Activated effector memory CD4-positive, alpha-beta T cell treated with anti-CD3 and anti-CD28 coated beads, Interleukin-2, amount 50 U/mL, for 16 hours (primary cell): ENCODE measurements around the gene FAM89B.
A peak's percentile ranks its signal among the peaks of the same experiment; 100 is the strongest.

ENCODE experiments used
- DNase-seq: peaks from one replicate; pipeline ENCODE4 v3.0.0-alpha.2; 2020

FAM89B gene

GRCh38 chr11:65613091-65613928 is 41.0 kb downstream of the FAM89B start:
- peak; percentile 75 for DNase-seq

GRCh38 chr11:65615229-65615949 is 43.1 kb downstream of the FAM89B start, which contains the start of gene PCNX3:
TSS of gene PCNX3 (plus strand) at chr11:65615776. CDS start at chr11:65616312, 536 bp downstream.
- DNase-seq: peak; percentile 100

DNA sequence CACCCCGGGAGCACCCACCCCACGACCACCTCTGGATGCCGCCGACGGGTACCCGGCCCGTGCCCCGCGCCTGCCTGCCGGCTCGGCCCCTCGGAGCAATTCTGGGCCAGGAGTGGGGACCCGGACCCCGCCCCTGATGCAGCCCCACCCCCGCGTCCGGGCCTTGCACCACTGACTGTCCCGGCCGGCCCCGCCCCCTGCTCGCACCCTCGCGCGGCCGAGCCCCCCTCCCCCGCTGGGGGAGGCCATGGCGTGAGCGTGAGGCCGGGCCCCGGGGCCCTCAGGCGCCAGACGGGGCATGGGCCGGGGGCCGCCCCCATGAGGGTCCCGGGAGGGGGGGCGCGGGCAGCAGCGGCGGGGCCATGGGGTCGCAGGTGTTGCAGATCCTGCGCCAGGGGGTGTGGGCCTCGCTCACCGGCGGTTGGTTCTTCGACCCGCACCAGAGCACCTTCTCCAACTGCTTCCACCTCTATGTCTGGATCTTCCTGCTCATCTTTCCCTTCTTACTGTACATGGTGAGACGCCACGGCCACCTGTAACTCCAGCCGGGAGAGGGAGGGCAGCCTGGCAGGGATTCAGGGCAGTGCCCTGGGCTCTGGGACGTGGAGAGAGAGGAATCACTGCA is 43.7 kb downstream of the FAM89B start:
- DNase-seq: no peak

DNA sequence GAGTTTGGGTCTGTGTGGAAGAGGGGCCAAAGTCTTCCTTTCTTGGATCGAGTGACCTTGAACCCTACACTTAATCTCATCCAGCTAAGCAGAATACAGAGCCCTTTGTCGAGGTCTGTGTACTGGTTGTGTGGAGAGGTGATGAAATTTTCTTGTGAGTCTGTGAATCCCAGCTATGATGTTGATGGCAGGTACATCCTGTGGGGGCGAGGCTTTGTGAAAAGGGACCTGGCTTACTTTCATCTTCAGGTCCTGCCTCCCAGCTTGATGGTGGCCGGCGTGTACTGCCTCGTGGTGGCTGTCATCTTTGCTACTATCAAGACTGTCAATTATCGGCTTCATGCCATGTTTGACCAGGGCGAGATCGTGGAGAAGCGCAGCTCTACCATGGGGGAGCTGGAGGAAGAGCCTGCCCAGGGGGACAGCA is 44.2 kb downstream of the FAM89B start:
- DNase-seq: no peak

DNA sequence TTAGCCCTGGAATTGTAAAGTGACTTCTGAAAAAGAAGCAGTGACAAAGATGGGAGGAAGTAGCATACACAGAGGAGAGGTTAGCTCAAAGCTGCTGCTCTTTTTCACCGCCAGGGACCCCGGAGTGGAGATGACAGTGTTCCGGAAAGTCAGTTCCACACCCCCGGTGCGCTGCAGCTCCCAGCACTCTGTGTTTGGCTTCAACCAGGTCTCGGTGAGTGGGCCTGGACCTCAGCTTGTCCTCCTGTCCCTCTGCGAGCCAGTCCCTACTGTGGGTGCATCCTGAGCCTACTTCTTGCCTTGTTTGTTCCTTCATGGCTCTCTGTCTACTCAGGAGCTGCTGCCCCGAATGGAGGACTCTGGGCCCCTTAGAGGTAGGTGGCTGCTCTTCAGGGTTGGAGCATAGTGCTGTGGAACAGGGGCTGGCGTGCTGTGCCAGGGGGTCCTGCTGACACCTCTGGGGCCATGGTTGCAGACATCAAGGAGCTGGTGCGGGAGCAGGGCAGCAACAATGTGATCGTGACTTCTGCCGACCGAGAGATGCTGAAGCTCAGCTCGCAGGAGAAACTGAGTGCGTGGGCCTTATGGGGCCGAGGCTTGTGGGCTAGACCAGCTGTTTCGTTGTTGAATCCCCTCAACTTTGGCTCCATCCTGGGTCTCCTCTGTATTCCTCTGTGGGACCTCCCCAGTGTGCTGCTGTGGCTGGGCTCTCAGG is 45.0 kb downstream of the FAM89B start:
- no peak for DNase-seq

- DNase-seq: no peak
Observed at GRCh38 chr11:65617990-65618751, 45.8 kb downstream of the FAM89B start.

- no peak for DNase-seq
Observed at GRCh38 chr11:65618763-65619162, 46.4 kb downstream of the FAM89B start.

DNA sequence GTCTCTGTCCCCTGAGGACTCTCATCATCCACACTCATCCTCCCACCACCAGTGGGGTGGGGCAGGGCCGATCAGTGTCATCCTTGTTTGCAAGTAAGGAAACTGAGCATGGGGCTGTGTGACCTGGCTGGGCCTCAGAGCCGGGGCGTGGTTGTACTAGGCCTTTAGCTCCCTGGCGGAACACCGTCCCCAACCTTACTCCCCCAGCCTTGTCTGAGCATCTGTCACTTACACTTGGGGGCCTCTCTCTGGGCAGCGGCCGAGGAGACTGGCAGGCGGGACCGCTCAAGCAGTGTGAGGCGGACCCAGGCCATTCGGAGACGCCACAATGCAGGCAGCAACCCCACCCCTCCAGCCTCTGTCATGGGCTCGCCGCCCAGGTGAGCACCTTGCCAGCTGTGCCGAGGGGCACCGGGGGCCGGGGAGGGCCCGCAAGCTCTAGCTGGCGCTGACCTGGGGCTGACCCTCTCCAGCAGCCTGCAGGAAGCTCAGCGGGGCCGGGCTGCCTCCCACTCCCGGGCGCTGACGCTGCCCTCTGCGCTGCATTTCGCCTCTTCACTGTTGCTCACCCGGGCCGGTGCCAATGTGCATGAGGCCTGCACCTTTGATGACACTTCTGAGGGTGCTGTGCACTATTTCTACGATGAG is 47.1 kb downstream of the FAM89B start:
- DNase-seq: no peak

DNA sequence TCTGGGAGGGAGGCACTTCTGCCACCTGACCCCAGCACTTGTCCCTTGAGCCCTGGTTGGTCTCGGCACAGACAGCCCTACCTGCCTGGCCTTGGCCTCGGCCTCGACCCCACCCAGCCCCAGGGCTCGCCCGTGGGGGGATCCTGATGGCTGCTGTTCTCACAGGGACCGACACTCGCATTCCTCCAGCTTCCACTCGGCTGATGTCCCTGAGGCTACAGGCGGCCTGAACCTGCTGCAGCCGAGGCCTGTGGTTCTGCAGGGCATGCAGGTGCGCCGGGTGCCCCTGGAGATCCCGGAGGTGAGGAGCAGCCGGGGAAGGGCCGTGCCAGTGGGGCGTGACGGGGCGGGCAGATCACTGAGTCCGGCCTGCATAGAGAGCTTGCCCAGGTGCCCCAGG is 48.3 kb downstream of the FAM89B start:
- DNase-seq: no peak

- no peak for DNase-seq
Observed at GRCh38 chr11:65621460-65621859, 49.1 kb downstream of the FAM89B start.

DNA sequence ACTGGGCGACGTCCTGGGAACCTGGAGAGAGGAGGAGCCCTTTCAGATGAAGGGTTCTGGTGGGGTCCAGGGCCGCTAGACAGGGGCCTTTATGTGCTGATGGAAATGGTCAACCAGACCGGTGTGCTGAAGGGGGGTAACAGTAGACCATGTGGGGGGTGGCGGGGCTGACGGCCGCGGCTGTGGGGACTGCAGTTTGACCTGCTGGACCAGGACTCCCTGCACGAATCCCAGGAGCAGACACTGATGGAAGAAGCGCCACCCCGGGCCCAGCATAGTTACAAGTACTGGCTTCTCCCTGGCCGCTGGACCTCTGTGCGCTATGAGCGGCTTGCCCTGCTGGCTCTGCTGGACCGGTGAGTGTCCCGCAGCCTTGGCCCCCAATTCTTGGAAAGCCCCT is 49.7 kb downstream of the FAM89B start:
- DNase-seq: no peak

- no peak for DNase-seq
Observed at GRCh38 chr11:65623177-65623576, 50.8 kb downstream of the FAM89B start.
